ENCODE measurements around the gene TTC7B.

The TTC7B gene

GRCh38 chr14:90777358-90777757 lies 38.9 kb downstream of the TTC7B start:
- no peak for DNase-seq (ENCODE audit: low spot score in 2 of 2)
- no peak overlapping the region for H3K4me3 Mint-ChIP-seq
- H3K4me1 Mint-ChIP-seq = no peaks in the 10 kb centered on the region
- no peaks in the 10 kb centered on the region for H3K27me3 Mint-ChIP-seq
- no peak for ATAC-seq (replicated peaks; ENCODE audit: extremely low read depth, poor library complexity, severe bottlenecking)
- no peak overlapping the region for H3K27ac Mint-ChIP-seq (ENCODE audit: low read depth)
- no peaks in the 10 kb centered on the region for H3K36me3 Mint-ChIP-seq (ENCODE audit: insufficient read depth)
- no peaks in the 10 kb centered on the region for H3K9me3 Mint-ChIP-seq

- DNase-seq (ENCODE audit: low spot score in 2 of 2) (no peak), ATAC-seq (replicated peaks; ENCODE audit: extremely low read depth, poor library complexity, severe bottlenecking) (no peak)
- Mint-ChIP-seq H3K27ac (ENCODE audit: low read depth) (no peak overlapping the region), H3K27me3 (no peaks in the 10 kb centered on the region), H3K4me3 (no peak overlapping the region), H3K36me3 (ENCODE audit: insufficient read depth) (no peaks in the 10 kb centered on the region), H3K4me1 (no peaks in the 10 kb centered on the region), H3K9me3 (no peaks in the 10 kb centered on the region)
Observed at GRCh38 chr14:90775441-90775840, 40.8 kb downstream of the TTC7B start.

- H3K9me3 Mint-ChIP-seq = no peaks in the 10 kb centered on the region
- no peaks in the 10 kb centered on the region for H3K27me3 Mint-ChIP-seq
- H3K4me1 Mint-ChIP-seq = no peaks in the 10 kb centered on the region
- no peak for DNase-seq (ENCODE audit: low spot score in 2 of 2)
- no peaks in the 10 kb centered on the region for H3K36me3 Mint-ChIP-seq (ENCODE audit: insufficient read depth)
- ATAC-seq (replicated peaks; ENCODE audit: extremely low read depth, poor library complexity, severe bottlenecking) = no peak
- no peak overlapping the region for H3K27ac Mint-ChIP-seq (ENCODE audit: low read depth)
- H3K4me3 Mint-ChIP-seq = no peak overlapping the region
Observed at GRCh38 chr14:90774316-90774715, 41.9 kb downstream of the TTC7B start.

GRCh38 chr14:90773705-90774104 lies 42.5 kb downstream of the TTC7B start:
- no peaks in the 10 kb centered on the region for H3K9me3 Mint-ChIP-seq
- H3K4me3 Mint-ChIP-seq = no peak overlapping the region
- no peaks in the 10 kb centered on the region for H3K36me3 Mint-ChIP-seq (ENCODE audit: insufficient read depth)
- no peaks in the 10 kb centered on the region for H3K27me3 Mint-ChIP-seq
- DNase-seq (ENCODE audit: low spot score in 2 of 2) (no peak), ATAC-seq (replicated peaks; ENCODE audit: extremely low read depth, poor library complexity, severe bottlenecking) (no peak)
- H3K4me1 Mint-ChIP-seq = no peaks in the 10 kb centered on the region
- H3K27ac Mint-ChIP-seq (ENCODE audit: low read depth) = no peak overlapping the region

- no peak overlapping the region for H3K27ac Mint-ChIP-seq (ENCODE audit: low read depth)
- no peak for DNase-seq (ENCODE audit: low spot score in 2 of 2)
- H3K27me3 Mint-ChIP-seq = no peaks in the 10 kb centered on the region
- no peaks in the 10 kb centered on the region for H3K36me3 Mint-ChIP-seq (ENCODE audit: insufficient read depth)
- no peak for ATAC-seq (replicated peaks; ENCODE audit: extremely low read depth, poor library complexity, severe bottlenecking)
- H3K9me3 Mint-ChIP-seq = no peaks in the 10 kb centered on the region
- H3K4me1 Mint-ChIP-seq = no peaks in the 10 kb centered on the region
- H3K4me3 Mint-ChIP-seq = no peak overlapping the region
Observed at GRCh38 chr14:90773196-90773486, 43.1 kb downstream of the TTC7B start.

- peaks cover under 1% of the 10 kb centered on the region for H3K27me3 Mint-ChIP-seq
- no peak overlapping the region for H3K4me3 Mint-ChIP-seq
- H3K27ac Mint-ChIP-seq (ENCODE audit: low read depth) = no peak overlapping the region
- peaks cover 19% of the 10 kb centered on the region for H3K9me3 Mint-ChIP-seq
- no peaks in the 10 kb centered on the region for H3K36me3 Mint-ChIP-seq (ENCODE audit: insufficient read depth)
- no peaks in the 10 kb centered on the region for H3K4me1 Mint-ChIP-seq
- DNase-seq (ENCODE audit: low spot score in 2 of 2) (no peak), ATAC-seq (replicated peaks; ENCODE audit: extremely low read depth, poor library complexity, severe bottlenecking) (no peak)
Observed at GRCh38 chr14:90767899-90768298, 48.3 kb downstream of the TTC7B start.

- no peak for DNase-seq (ENCODE audit: low spot score in 2 of 2)
- H3K36me3 Mint-ChIP-seq (ENCODE audit: insufficient read depth) = peaks cover 5% of the 10 kb centered on the region
- no peak for ATAC-seq (replicated peaks; ENCODE audit: extremely low read depth, poor library complexity, severe bottlenecking)
Observed at GRCh38 chr14:90760591-90761316, 55.5 kb downstream of the TTC7B start.

GRCh38 chr14:90760078-90760444 lies 56.2 kb downstream of the TTC7B start:
- Mint-ChIP-seq H3K4me1 (peaks cover 10% of the 10 kb centered on the region), H3K27me3 (peaks cover 11% of the 10 kb centered on the region), H3K36me3 (ENCODE audit: insufficient read depth) (peaks cover 5% of the 10 kb centered on the region), H3K27ac (ENCODE audit: low read depth) (no peak overlapping the region), H3K9me3 (peaks cover 7% of the 10 kb centered on the region), H3K4me3 (no peak overlapping the region)
- DNase-seq (ENCODE audit: low spot score in 2 of 2) (no peak), ATAC-seq (replicated peaks; ENCODE audit: extremely low read depth, poor library complexity, severe bottlenecking) (no peak)

More at GRCh38 chr14:90760591-90761316, 55.5 kb downstream of the TTC7B start:
- peaks cover 9% of the 10 kb centered on the region for H3K9me3 Mint-ChIP-seq
- H3K4me3 Mint-ChIP-seq = no peak overlapping the region
- H3K27me3 Mint-ChIP-seq = peaks cover 11% of the 10 kb centered on the region
- H3K27ac Mint-ChIP-seq (ENCODE audit: low read depth) = no peak overlapping the region
- H3K4me1 Mint-ChIP-seq = peaks cover 10% of the 10 kb centered on the region

GRCh38 chr14:90759370-90760077 lies 56.7 kb downstream of the TTC7B start:
- Mint-ChIP-seq H3K9me3 (peaks cover 7% of the 10 kb centered on the region), H3K27ac (ENCODE audit: low read depth) (no peak overlapping the region), H3K36me3 (ENCODE audit: insufficient read depth) (peaks cover 5% of the 10 kb centered on the region), H3K4me1 (peaks cover 10% of the 10 kb centered on the region), H3K27me3 (peaks cover 11% of the 10 kb centered on the region), H3K4me3 (peak overlapping the region; percentile 70)
- ATAC-seq (replicated peaks; ENCODE audit: extremely low read depth, poor library complexity, severe bottlenecking) (no peak), DNase-seq (ENCODE audit: low spot score in 2 of 2) (no peak)

GRCh38 chr14:90758959-90759358 lies 57.3 kb downstream of the TTC7B start:
- Mint-ChIP-seq H3K9me3 (peaks cover 7% of the 10 kb centered on the region), H3K4me1 (peaks cover 10% of the 10 kb centered on the region), H3K27ac (ENCODE audit: low read depth) (peak overlapping the region; percentile 72), H3K27me3 (peaks cover 11% of the 10 kb centered on the region), H3K36me3 (ENCODE audit: insufficient read depth) (peaks cover 5% of the 10 kb centered on the region), H3K4me3 (peak overlapping the region; percentile 70)
- DNase-seq (ENCODE audit: low spot score in 2 of 2) = no peak
- no peak for ATAC-seq (replicated peaks; ENCODE audit: extremely low read depth, poor library complexity, severe bottlenecking)

GRCh38 chr14:90758028-90758889 lies 58.0 kb downstream of the TTC7B start:
- Mint-ChIP-seq H3K36me3 (ENCODE audit: insufficient read depth) (peaks cover 5% of the 10 kb centered on the region), H3K4me3 (peak overlapping the region; percentile 70), H3K9me3 (peaks cover 7% of the 10 kb centered on the region), H3K27me3 (peaks cover 11% of the 10 kb centered on the region), H3K27ac (ENCODE audit: low read depth) (peak overlapping the region; percentile 72), H3K4me1 (peaks cover 10% of the 10 kb centered on the region)
- DNase-seq (ENCODE audit: low spot score in 2 of 2) (peak; percentile 89 to 92), ATAC-seq (replicated peaks; ENCODE audit: extremely low read depth, poor library complexity, severe bottlenecking) (peak; percentile 90)

GRCh38 chr14:90757452-90757851 lies 58.8 kb downstream of the TTC7B start:
- H3K9me3 Mint-ChIP-seq = peaks cover 2% of the 10 kb centered on the region
- DNase-seq (ENCODE audit: low spot score in 2 of 2) (no peak), ATAC-seq (replicated peaks; ENCODE audit: extremely low read depth, poor library complexity, severe bottlenecking) (no peak)
- peaks cover 5% of the 10 kb centered on the region for H3K36me3 Mint-ChIP-seq (ENCODE audit: insufficient read depth)
- H3K4me1 Mint-ChIP-seq = peaks cover 10% of the 10 kb centered on the region
- H3K27me3 Mint-ChIP-seq = peaks cover 6% of the 10 kb centered on the region
- no peak overlapping the region for H3K27ac Mint-ChIP-seq (ENCODE audit: low read depth)
- H3K4me3 Mint-ChIP-seq = peak overlapping the region; percentile 69
